HEK293T (cell line): ENCODE data around the gene RNF13.
"Not testable (repeated sequence)": the region's sequence is repeated elsewhere in the genome, so short reads cannot be mapped to it uniquely, and the experiment has no call there.

Experiments
- CTCF ChIA-PET: fragments of 350-600 bp; formaldehyde crosslinking; extraction: SDS; loops from one replicate; lab custom pipeline; 2021; ENCODE audit warnings: antibody characterized with exemption, inconsistent platforms; lab: Yijun Ruan, JAX
- POLR2A ChIA-PET: fragments of 350-600 bp; formaldehyde crosslinking; extraction: SDS; loops from one replicate; lab custom pipeline; 2020; ENCODE audit warnings: antibody characterized with exemption, inconsistent platforms; lab: Yijun Ruan, JAX
- DNase-seq: peaks from one replicate; pipeline ENCODE4 v3.0.0; 2012; ENCODE audit warnings: mixed read lengths; ENCODE audit errors: extremely low spot score
- ARNT ChIP-seq: fragments of 450-650 bp; IDR thresholded peaks from 2 replicates; pipeline ENCODE4 v1.6.1; 2017; ENCODE audit warnings: mild to moderate bottlenecking
- BHLHE40 ChIP-seq: fragments of 450-650 bp; IDR thresholded peaks from 2 replicates; pipeline ENCODE4 v1.6.1; 2016; ENCODE audit warnings: mild to moderate bottlenecking, moderate library complexity, borderline replicate concordance
- CTBP1 ChIP-seq: fragments of 450-650 bp; IDR thresholded peaks from 2 replicates; pipeline ENCODE4 v1.6.1; 2016; ENCODE audit warnings: borderline replicate concordance
- ELF4 ChIP-seq: fragments of 450-650 bp; IDR thresholded peaks from 2 replicates; pipeline ENCODE4 v1.6.1; 2017; ENCODE audit warnings: antibody characterized with exemption
- FOXA1 ChIP-seq: fragments of 450-650 bp; IDR thresholded peaks from 2 replicates; pipeline ENCODE4 v1.6.1; 2016; ENCODE audit warnings: mild to moderate bottlenecking
- FOXK2 ChIP-seq: fragments of 450-650 bp; IDR thresholded peaks from 2 replicates; pipeline ENCODE4 v1.6.1; 2016; ENCODE audit warnings: mild to moderate bottlenecking
- FOXM1 ChIP-seq: fragments of 450-650 bp; IDR thresholded peaks from 2 replicates; pipeline ENCODE4 v1.6.1; 2017; ENCODE audit warnings: mild to moderate bottlenecking, borderline replicate concordance
- HDGF ChIP-seq: fragments of 450-650 bp; IDR thresholded peaks from 2 replicates; pipeline ENCODE4 v1.6.1; 2017; ENCODE audit warnings: antibody characterized with exemption, borderline replicate concordance
- L3MBTL2 ChIP-seq: fragments of 450-650 bp; conservative IDR thresholded peaks from 2 replicates; pipeline ENCODE4 v1.6.1; 2016; ENCODE audit warnings: mild to moderate bottlenecking
- LEF1 ChIP-seq: fragments of 450-650 bp; IDR thresholded peaks from 2 replicates; pipeline ENCODE4 v1.6.1; 2017; ENCODE audit warnings: mild to moderate bottlenecking, borderline replicate concordance
- NFRKB ChIP-seq: fragments of 450-650 bp; IDR thresholded peaks from 2 replicates; pipeline ENCODE4 v1.6.1; 2016; ENCODE audit warnings: mild to moderate bottlenecking, moderate library complexity
- PKNOX1 ChIP-seq: fragments of 450-650 bp; IDR thresholded peaks from 2 replicates; pipeline ENCODE4 v1.6.1; 2016
- SP1 ChIP-seq: fragments of 450-650 bp; IDR thresholded peaks from 2 replicates; pipeline ENCODE4 v1.6.1; 2017
- SUZ12 ChIP-seq: fragments of 450-650 bp; IDR thresholded peaks from 2 replicates; pipeline ENCODE4 v1.6.1; 2016; ENCODE audit warnings: mild to moderate bottlenecking
- TARDBP ChIP-seq: fragments of 450-650 bp; IDR thresholded peaks from 2 replicates; pipeline ENCODE4 v1.6.1; 2016
- ZNF384 ChIP-seq: fragments of 450-650 bp; IDR thresholded peaks from 2 replicates; pipeline ENCODE4 v1.6.1; 2016

RNF13 gene

GRCh38 chr3:149833241-149833640, 20.2 kb downstream of the RNF13 start:
- ChIA-PET CTCF (no interaction called here), POLR2A (no interaction called here)
- DNase-seq, result no peak
- TF ChIP-seq SP1, result no peak
- TF ChIP-seq SUZ12, result no peak
- TF ChIP-seq PKNOX1, result no peak
- TF ChIP-seq NFRKB, result no peak

GRCh38 chr3:149838491-149838890, 25.5 kb downstream of the RNF13 start:
- DNase-seq, POLR2A ChIA-PET, CTCF ChIA-PET: not testable (repeated sequence)

- DNase-seq, POLR2A ChIA-PET, CTCF ChIA-PET: not testable (repeated sequence)
These were observed 26.5 kb downstream of the RNF13 start for GRCh38 chr3:149839469-149839868.

- TF ChIP-seq PKNOX1 (no peak), TARDBP (no peak), HDGF (no peak), CTBP1 (no peak), L3MBTL2 (no peak), ZNF384 (no peak), NFRKB (no peak), ARNT (no peak), SP1 (no peak), BHLHE40 (no peak), ELF4 (no peak), FOXK2 (no peak), FOXM1 (no peak), FOXA1 (no peak), LEF1 (no peak), SUZ12 (no peak)
- no peak for DNase-seq
- ChIA-PET POLR2A (no interaction called here), CTCF (no interaction called here)
These were observed 26.9 kb downstream of the RNF13 start for GRCh38 chr3:149839896-149840295.

- CTCF ChIA-PET, result no interaction called here
- TF ChIP-seq ELF4, result no peak
- no peak for TF ChIP-seq LEF1
- TF ChIP-seq ZNF384, result no peak
- no peak for TF ChIP-seq BHLHE40
- TF ChIP-seq CTBP1, result no peak
- no peak for DNase-seq
- POLR2A ChIA-PET, result no interaction called here
These were observed 30.5 kb downstream of the RNF13 start for GRCh38 chr3:149843502-149843901.

GRCh38 chr3:149844091-149844490, 31.1 kb downstream of the RNF13 start:
- ChIA-PET POLR2A (no interaction called here), CTCF (no interaction called here)
- TF ChIP-seq CTBP1, result no peak
- no peak for DNase-seq

- TF ChIP-seq HDGF, result no peak
- TF ChIP-seq ELF4, result no peak
- TF ChIP-seq PKNOX1, result no peak
- no peak for TF ChIP-seq ARNT
- no peak for TF ChIP-seq TARDBP
- TF ChIP-seq FOXK2, result no peak
- TF ChIP-seq ZNF384, result no peak
- no peak for TF ChIP-seq FOXA1
- TF ChIP-seq BHLHE40, result no peak
- TF ChIP-seq CTBP1, result no peak
- no peak for TF ChIP-seq SP1
- TF ChIP-seq L3MBTL2, result no peak
- TF ChIP-seq NFRKB, result no peak
- no peak for DNase-seq
- POLR2A ChIA-PET, result no interaction called here
- CTCF ChIA-PET, result no interaction called here
These were observed 32.7 kb downstream of the RNF13 start for GRCh38 chr3:149845570-149846244.

- POLR2A ChIA-PET, result no interaction called here
- CTCF ChIA-PET, result no interaction called here
- DNase-seq, result no peak
- no peak for TF ChIP-seq L3MBTL2
- no peak for TF ChIP-seq CTBP1
- no peak for TF ChIP-seq LEF1
- TF ChIP-seq FOXA1, result no peak
- no peak for TF ChIP-seq HDGF
- no peak for TF ChIP-seq NFRKB
- TF ChIP-seq SUZ12, result no peak
- no peak for TF ChIP-seq ZNF384
- no peak for TF ChIP-seq ELF4
- no peak for TF ChIP-seq FOXK2
- no peak for TF ChIP-seq TARDBP
- no peak for TF ChIP-seq ARNT
- no peak for TF ChIP-seq SP1
- no peak for TF ChIP-seq BHLHE40
- no peak for TF ChIP-seq FOXM1
- TF ChIP-seq PKNOX1, result no peak
These were observed 35.2 kb downstream of the RNF13 start for GRCh38 chr3:149848238-149848637.
